ENCODE measurements around the gene HDAC4. TPM values are rescaled to one million over a fixed set of nuclear protein-coding genes. Genes with fewer than 3 reads are reported as not detected.

Gene HDAC4
- total RNA-seq, 1 experiment from 2014 or later, result 47.6 TPM

GRCh38 chr2:239339726-239340601 lies 60.9 kb downstream of the HDAC4 start:
- peaks cover 30% of the 10 kb centered on the region for H3K79me2 ChIP-seq (ENCODE audit: insufficient read depth, low read length)
- RAD21 ChIA-PET (ENCODE audit: low non-redundant PET in 1 of 2, low total read pairs in 2 of 2, uncharacterized antibody in 2 of 2, unreplicated experiment in 2 of 2), result no interaction called here

More at GRCh38 chr2:239339726-239340601, 60.9 kb downstream of the HDAC4 start:
- H2AFZ ChIP-seq (ENCODE audit: low read depth, low read length, poor library complexity, severe bottlenecking), result no peak overlapping the region
- no peaks in the 10 kb centered on the region for H3K27me3 ChIP-seq (ENCODE audit: insufficient read depth, low read length)
- no peak for ATAC-seq
- no peaks in the 10 kb centered on the region for H3K9me3 ChIP-seq (ENCODE audit: control insufficient read depth in 1 of 2, insufficient read depth in 1 of 2, low read depth in 1 of 2, low read length in 2 of 2)
- no TSS peak for BruUV-seq (replicated peaks)
- no peaks in the 10 kb centered on the region for H4K20me1 ChIP-seq (ENCODE audit: insufficient read depth)
- ChIA-PET CTCF (no interaction called here), POLR2A (no interaction called here)
- no peak for DNase-seq (ENCODE audit: low read depth, low spot score)
- H3K4me3 ChIP-seq (replicated peaks in 1 of 2; ENCODE audit: low read depth in 1 of 2, low read length in 2 of 2), result no peak overlapping the region
- H3K36me3 ChIP-seq (ENCODE audit: control insufficient read depth in 1 of 2, insufficient read depth in 2 of 2, low read length in 2 of 2), result no peaks in the 10 kb centered on the region
- no peaks in the 10 kb centered on the region for H3K4me1 ChIP-seq (ENCODE audit: control insufficient read depth in 1 of 2, insufficient read depth in 2 of 2, low read length in 2 of 2)
- TF ChIP-seq YY1 (IDR thresholded peaks at IDR 0.05; ENCODE audit: extremely low read depth, insufficient replicate concordance, low read depth, low read length), result no peak
- TF ChIP-seq SIN3A (IDR thresholded peaks at IDR 0.05; ENCODE audit: low read depth), result no peak
- TF ChIP-seq MAX (IDR thresholded peaks at IDR 0.05), result no peak
- TF ChIP-seq EZH2 (IDR thresholded peaks at IDR 0.05), result no peak
- TF ChIP-seq RAD21 (IDR thresholded peaks at IDR 0.05; ENCODE audit: low read depth), result no peak
- TF ChIP-seq ZFX (IDR thresholded peaks at IDR 0.05), result no peak
- TF ChIP-seq POLR2A (IDR thresholded peaks at IDR 0.05; ENCODE audit: borderline replicate concordance, extremely low read depth, insufficient read depth, insufficient read length), result no peak
- no peak for TF ChIP-seq SP1 (IDR thresholded peaks at IDR 0.05; ENCODE audit: low read depth)
- no peak for TF ChIP-seq REST (IDR thresholded peaks at IDR 0.05; ENCODE audit: low read depth)
- TF ChIP-seq ATF3 (IDR thresholded peaks at IDR 0.05), result no peak
- TF ChIP-seq CBX3 (IDR thresholded peaks at IDR 0.05; ENCODE audit: low read depth), result no peak
- TF ChIP-seq TCF7L2 (IDR thresholded peaks at IDR 0.05; ENCODE audit: borderline replicate concordance, extremely low read depth, insufficient read depth, insufficient read length), result no peak
- TF ChIP-seq ELF1 (IDR thresholded peaks at IDR 0.05; ENCODE audit: borderline replicate concordance, low read depth), result no peak
- TF ChIP-seq EGR1 (IDR thresholded peaks at IDR 0.05; ENCODE audit: low read depth), result no peak
- no peak for TF ChIP-seq SRF (IDR thresholded peaks at IDR 0.05; ENCODE audit: low read depth)
- TF ChIP-seq ZBTB33 (IDR thresholded peaks at IDR 0.05; ENCODE audit: extremely low read depth, insufficient replicate concordance, low read length), result no peak
- no peaks in the 10 kb centered on the region for H3K9me2 ChIP-seq (ENCODE audit: insufficient read depth)
- H3K4me2 ChIP-seq (ENCODE audit: low read length), result no peak overlapping the region
- no peak overlapping the region for H3K9ac ChIP-seq (ENCODE audit: low read length)
- intact Hi-C loops (cut with micrococcal nuclease), result no loop called here
- H3K27ac ChIP-seq (ENCODE audit: low read depth, low read length), result no peak overlapping the region
